B cell (primary cell): ENCODE measurements around the gene LARGE1.

Source experiments
- EZH2 ChIP-seq: IDR thresholded peaks from 2 replicates; pipeline ENCODE4 v1.6.1; 2012; ENCODE audit warnings: borderline replicate concordance, low read depth, mild to moderate bottlenecking, moderate library complexity, low read length; ENCODE audit not compliant: insufficient read depth, poor library complexity, severe bottlenecking
- TF ChIP-seq, protein P1 (sequence below): fragments of 200-600 bp; IDR thresholded peaks from one replicate; pipeline ENCODE4 v1.8.0; 2022; ENCODE audit warnings: antibody characterized with exemption, mild to moderate bottlenecking

- TF ChIP-seq EZH2 = no peak
- TF ChIP-seq, protein P1, sequence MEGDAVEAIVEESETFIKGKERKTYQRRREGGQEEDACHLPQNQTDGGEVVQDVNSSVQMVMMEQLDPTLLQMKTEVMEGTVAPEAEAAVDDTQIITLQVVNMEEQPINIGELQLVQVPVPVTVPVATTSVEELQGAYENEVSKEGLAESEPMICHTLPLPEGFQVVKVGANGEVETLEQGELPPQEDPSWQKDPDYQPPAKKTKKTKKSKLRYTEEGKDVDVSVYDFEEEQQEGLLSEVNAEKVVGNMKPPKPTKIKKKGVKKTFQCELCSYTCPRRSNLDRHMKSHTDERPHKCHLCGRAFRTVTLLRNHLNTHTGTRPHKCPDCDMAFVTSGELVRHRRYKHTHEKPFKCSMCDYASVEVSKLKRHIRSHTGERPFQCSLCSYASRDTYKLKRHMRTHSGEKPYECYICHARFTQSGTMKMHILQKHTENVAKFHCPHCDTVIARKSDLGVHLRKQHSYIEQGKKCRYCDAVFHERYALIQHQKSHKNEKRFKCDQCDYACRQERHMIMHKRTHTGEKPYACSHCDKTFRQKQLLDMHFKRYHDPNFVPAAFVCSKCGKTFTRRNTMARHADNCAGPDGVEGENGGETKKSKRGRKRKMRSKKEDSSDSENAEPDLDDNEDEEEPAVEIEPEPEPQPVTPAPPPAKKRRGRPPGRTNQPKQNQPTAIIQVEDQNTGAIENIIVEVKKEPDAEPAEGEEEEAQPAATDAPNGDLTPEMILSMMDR = no peak
Measured at GRCh38 chr22:33379836-33380235, 540.4 kb downstream of the LARGE1 start.
